ENCODE results near the gene ZNF460.

Gene ZNF460

GRCh38 chr19:57282011-57282643, 1.8 kb downstream of the ZNF460 start:
- DNase-seq = no peak

DNA sequence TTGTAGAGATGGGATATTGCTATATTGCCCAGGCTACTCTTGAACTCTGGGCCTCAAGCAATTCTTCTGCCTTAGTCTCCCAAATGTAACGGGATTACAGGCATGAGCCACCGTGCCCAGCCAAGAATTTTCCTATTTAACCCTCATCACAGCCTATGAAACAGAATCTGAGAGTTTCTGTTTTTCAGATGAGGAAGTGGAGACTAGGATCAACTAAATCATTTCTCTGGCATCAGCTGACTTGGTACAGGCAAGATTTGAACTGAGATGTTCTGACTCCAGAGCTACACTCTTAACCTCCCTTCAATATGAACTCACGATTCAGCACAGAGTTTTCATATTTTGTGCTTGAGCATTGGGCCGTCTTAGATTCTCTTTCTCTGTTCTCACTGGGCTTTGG, 8.1 kb downstream of the ZNF460 start:
- no peak for DNase-seq

- DNase-seq = no peak
Measured at GRCh38 chr19:57290970-57291369, 10.7 kb downstream of the ZNF460 start.

DNA sequence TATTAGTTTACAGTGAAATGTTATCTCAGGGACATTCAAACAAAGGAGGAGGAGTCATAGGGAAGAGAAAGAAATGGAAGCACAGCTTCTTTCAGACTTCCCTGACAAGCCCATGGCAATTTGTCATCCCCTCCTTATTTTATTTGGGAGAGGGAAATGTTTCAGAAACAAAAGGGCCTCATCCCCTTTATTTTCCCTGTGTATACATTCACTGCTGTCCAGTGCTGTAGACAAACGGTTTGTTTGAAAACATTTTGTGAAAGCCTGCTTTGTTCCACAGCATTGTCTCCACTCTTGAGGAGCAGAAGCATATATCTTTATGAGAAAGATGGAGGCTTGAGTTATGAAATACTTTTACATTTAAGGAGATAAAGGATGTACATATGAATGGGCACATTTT, 12.3 kb downstream of the ZNF460 start:
- no peak for DNase-seq

- DNase-seq = no peak
Measured at GRCh38 chr19:57293719-57294118, 13.4 kb downstream of the ZNF460 start.

DNA sequence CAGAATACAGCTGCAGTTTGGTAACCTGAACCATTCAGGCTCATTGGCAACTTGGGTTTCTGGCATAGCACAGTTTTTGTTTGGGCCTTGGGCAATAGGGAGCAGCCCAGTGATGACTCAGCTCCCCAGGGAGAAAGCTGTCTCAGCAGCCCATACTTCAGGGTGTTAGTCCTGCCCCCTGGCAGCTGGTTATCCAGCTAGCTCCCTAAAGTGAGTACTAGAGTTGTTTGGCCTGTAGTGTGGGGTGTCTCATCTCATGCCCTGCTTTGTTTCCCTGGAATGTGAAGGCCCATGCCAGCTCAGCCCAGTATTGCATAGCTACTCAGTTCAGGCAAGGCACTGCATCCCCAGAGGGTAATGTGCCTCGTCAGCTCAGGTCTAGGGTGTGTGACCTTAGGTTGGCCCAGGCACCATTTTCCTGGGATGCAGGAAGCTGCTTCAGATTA, 21.8 kb downstream of the ZNF460 start:
- DNase-seq = no peak

DNA sequence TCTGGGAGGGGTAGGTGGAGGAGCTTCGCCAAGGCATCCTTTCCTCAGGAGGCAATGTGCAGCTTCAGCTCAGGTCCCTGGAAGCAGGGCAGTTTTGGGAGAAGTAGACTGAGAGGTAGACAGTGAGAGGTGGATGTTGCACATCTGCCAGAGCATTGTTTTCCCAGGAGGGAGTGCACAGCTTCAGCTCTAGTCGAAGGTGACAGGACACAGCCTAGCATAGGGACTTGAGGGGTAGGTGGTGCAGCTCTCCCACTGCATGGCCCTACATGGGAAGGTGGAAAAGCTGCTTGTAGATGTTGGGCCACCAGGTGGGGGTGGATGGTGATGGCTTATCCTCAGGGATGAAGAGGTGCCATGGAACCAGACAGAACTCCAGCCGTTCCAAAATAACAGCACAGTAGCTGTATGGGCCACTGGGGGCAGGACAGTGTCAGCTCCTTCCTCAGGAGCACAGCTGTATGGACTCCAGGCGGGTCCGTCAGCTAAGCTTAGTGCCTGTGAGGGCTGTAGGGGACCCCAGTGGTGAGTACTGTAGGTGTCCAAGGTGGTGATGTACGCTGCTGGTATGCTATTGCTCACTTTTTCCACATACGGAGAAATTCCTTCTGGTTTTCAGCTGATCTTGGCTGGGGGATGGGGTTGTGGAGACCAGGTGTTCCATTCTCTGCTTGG, 22.6 kb downstream of the ZNF460 start:
- no peak for DNase-seq

DNA sequence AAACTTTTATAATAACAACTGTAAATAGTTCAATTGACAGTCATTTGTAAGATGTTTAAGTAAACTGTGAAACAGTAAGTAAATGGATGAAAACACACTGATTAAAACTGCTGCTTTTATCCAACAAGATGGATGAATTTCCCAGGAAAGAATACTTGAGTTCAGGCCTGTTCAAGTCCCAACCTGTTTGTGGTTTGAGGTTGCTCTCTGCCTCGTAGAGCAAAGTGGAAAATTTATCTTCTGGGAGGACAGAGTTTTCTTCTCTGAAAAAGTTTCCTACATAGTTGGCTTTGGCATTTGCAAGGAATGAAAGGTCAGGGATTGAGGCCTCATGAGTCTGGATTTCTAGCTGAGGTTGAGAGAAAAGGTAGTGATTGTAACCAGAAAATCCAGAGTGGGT, 24.8 kb downstream of the ZNF460 start:
- DNase-seq = no peak

DNA sequence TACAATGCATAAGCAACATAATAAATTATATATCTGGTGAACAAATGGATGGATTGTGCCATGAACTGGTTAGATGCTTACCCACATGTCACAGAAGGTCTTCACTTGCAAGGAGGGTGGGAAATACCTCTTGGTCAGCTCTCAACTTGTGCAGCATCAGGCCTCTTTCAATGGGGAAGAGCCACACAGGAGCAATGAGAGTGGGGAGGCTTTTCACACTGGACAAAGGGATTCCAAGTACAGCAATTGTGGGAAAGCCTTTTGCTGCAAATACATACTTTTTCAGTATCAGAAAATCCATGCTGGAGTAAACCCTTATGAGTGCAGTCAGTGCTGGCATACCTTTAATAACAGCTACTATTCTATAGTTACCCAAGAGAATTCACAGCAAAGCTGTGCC, 28.2 kb downstream of the ZNF460 start:
- DNase-seq = no peak

DNA sequence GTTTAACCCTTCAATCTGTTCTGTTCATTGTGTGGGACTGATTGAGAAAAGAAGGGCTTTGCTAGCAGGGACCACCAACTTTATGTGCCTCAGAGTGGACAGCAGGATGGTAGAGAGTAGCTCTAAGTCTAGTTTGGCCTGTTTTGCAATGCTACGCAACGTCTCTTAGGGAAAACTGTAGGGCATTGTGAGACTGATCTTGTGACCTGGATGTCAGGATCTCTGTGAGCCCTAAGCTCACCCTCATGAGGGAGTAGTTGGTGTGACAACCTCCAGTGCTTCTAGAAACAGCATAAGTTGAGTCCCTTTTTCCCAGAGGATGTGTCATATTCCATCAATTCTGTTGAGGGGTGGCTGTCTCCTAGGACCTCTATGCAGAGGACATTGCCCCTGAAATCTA, 30.5 kb downstream of the ZNF460 start:
- DNase-seq = no peak

- no peak for DNase-seq
Measured at GRCh38 chr19:57314146-57314545, 33.9 kb downstream of the ZNF460 start.

GRCh38 chr19:57317503-57317902, 37.2 kb downstream of the ZNF460 start:
- DNase-seq = no peak

DNA sequence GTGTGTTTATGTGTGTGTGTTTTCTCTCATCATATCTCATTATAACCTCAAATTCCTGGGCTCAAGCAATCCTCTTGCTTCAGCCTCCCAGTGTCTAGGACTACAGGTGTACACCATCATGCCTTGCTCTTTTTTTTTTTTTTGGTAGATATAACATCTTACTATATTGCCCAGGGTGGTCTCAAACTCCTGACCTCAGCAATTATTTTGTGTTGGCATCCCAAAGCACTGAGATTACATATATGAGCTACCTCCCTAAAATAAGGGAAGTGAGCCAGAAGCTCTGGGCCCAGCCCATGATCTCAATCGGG, 39.5 kb downstream of the ZNF460 start:
- no peak for DNase-seq

DNA sequence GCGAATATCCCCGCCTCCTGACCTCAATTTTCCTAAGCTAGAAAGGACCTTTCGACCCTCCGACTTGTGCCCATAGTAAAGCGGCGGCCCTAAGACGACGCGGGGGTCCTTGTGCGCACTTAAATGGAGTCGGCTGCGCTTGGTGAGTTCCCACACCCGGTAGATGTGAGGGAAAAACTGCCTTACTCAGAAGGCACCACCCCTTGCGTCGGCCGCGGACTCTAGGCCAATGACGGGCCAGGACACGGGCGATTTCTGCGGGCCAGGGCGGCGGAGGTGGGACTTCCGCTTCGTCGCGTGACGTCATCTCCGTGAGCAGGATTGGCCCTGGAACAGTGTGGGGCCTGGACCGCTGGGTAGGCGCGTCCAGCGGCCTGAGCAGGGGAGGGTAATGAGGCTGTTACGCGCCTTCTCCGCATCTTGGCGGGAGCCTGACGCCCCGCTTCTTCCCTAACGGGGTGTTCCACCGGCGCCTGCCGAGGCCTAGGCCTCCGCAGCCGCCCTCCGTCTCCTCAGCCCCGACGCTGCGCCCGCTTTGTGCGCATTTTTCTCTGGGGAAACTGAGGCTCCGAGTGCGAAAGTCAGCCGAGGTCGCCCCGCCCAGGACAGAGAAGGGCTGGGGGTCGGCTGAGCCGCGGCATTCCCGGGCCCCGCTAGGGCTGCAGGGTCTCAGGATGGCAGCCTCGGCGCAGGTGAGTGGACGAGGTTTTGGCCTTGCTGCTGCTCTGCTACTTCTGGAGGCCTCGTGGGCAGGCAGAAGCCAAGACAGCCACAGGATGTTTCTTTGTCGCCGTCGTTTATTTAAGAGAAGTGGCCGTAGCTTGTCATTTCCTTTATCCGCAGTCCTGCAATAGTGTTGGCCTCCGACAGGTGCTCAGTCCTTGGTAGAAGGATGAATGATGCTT, 40.1 kb downstream of the ZNF460 start, which contains the start of gene ZNF543:
Gene ZNF543, plus strand, starts transcription at position 293 of the 905 bp plus-strand sequence. Its CDS starts 382 bp downstream, at position 675.
- peak; percentile 75 for DNase-seq

- no peak for DNase-seq
Measured at GRCh38 chr19:57321116-57321515, 40.8 kb downstream of the ZNF460 start.

DNA sequence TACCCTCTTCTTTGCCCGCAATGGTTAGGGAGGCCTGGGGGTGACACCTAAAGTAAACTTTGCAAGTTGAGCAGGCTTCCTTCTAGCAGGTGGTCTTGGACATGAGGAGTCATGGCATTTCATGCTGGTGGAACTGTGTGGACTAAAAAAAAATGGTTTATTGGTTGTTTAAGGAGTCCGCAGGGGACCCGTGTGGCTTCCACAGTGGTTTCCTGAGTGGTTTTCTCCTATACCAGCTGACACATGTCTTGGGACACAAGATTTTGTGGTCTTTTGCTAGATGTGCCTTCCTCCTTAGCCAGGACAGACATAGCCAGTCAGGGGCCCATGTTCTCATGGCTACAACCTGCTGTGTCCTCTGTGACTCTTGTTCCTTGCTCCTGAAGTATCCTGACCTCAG, 41.5 kb downstream of the ZNF460 start:
- DNase-seq = no peak

DNA sequence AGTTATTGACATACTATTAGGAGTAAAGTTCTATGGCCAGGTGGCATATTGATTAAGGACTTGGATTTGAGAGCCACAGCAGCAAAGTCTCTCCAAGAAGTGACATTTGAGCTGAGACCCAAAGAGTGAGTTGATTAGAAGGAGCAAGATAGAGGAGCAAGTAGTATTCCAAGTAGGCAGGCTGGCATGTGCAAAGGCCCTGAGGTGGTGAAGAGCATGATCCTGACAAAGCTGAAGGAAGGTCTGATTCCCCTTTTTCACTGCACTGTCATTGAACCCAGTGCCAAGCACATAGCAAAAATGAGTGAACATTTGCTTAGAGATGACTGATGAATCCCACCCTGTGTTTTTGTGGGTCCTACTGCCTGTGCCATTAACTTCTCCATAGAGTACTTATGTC, 44.7 kb downstream of the ZNF460 start:
- DNase-seq = no peak

- no peak for DNase-seq
Measured at GRCh38 chr19:57327993-57328392, 47.7 kb downstream of the ZNF460 start.

DNA sequence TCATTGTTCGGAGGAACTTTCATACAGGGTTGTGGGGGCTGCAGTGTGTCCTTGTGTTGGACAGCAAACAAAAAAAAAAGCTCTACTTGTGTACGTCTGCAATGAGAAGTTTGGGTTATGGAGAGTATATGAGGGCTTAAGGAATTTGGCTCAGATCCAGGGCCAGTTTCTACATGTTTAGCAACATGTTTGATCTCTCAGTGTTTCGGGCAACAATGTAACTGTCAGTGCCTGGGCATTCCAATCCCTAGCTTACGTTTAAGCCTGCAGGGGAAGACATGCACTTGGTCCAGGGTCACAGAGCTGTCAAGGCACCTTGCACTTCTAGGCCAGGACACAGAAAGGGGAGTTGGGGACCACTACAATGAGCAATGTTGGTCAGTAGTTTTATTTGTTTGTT, 53.9 kb downstream of the ZNF460 start:
- no peak for DNase-seq

DNA sequence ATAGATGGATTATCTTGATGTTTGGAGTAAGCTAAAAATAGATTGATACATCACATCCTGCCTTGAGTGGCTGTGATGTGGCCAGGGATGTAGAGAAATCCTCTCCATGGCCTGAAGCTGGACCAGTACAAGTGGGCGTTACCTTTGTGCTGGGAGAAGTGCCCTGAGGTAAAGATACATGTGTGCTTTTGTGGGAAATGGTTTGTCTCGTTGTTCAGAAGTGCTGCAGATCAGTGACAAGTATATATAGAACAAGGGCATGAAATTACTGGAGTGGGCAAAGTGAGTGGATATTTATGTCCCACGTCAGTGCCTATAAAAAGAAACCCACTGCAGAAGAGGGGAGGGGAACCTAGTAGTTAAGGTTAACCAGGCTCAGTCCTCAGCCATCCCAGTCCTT, 58.6 kb downstream of the ZNF460 start:
- DNase-seq = no peak

- DNase-seq = no peak
Measured at GRCh38 chr19:57342582-57342981, 62.3 kb downstream of the ZNF460 start.
